Stimulated activated CD8-positive, alpha-beta memory T cell treated with anti-CD3 and anti-CD28 coated beads, Interleukin-4, amount 100 ng/mL, for 4 hours (primary cell): ENCODE results near the gene CYP21A2.
"Not testable (repeated sequence)": the region's sequence is repeated elsewhere in the genome, so short reads cannot be mapped to it uniquely, and the experiment has no call there.

Experiments
- DNase-seq, 2 donors: peaks; one replicate each; pipeline ENCODE4 v3.0.0-alpha.2; 2020; ENCODE audit warnings: low read depth in 2 of 2, low spot score in 1 of 2

CYP21A2 gene

GRCh38 chr6:32037598-32038524 is at the start of gene CYP21A2:
TSS of gene CYP21A2 (plus strand) at chr6:32038415. CDS start at chr6:32038423, 8 bp downstream.
- DNase-seq = not testable (repeated sequence)

- not testable (repeated sequence) for DNase-seq
These were observed 48.9 kb upstream of the CYP21A2 start for GRCh38 chr6:31989363-31989762.

- DNase-seq = not testable (repeated sequence)
These were observed 43.8 kb upstream of the CYP21A2 start for GRCh38 chr6:31994421-31994820.

- not testable (repeated sequence) for DNase-seq
These were observed 41.8 kb upstream of the CYP21A2 start for GRCh38 chr6:31996385-31996784.

- DNase-seq = not testable (repeated sequence)
These were observed 35.5 kb upstream of the CYP21A2 start for GRCh38 chr6:32002546-32003268.

- not testable (repeated sequence) for DNase-seq
These were observed 34.9 kb upstream of the CYP21A2 start for GRCh38 chr6:32003301-32003700.

- DNase-seq = not testable (repeated sequence)
These were observed 33.8 kb upstream of the CYP21A2 start for GRCh38 chr6:32004393-32004792.

GRCh38 chr6:32004864-32005537 is 33.2 kb upstream of the CYP21A2 start:
- DNase-seq = not testable (repeated sequence)

- not testable (repeated sequence) for DNase-seq
These were observed 32.7 kb upstream of the CYP21A2 start for GRCh38 chr6:32005538-32005880.

- not testable (repeated sequence) for DNase-seq
These were observed 32.2 kb upstream of the CYP21A2 start for GRCh38 chr6:32005991-32006529.

GRCh38 chr6:32007086-32007485 is 31.1 kb upstream of the CYP21A2 start:
- not testable (repeated sequence) for DNase-seq

- DNase-seq = not testable (repeated sequence)
These were observed 30.2 kb upstream of the CYP21A2 start for GRCh38 chr6:32008037-32008436.

GRCh38 chr6:32008616-32009015 is 29.6 kb upstream of the CYP21A2 start:
- not testable (repeated sequence) for DNase-seq

- not testable (repeated sequence) for DNase-seq
These were observed 28.7 kb upstream of the CYP21A2 start for GRCh38 chr6:32009537-32009936.

GRCh38 chr6:32010856-32011530 is 27.2 kb upstream of the CYP21A2 start:
- DNase-seq = not testable (repeated sequence)

GRCh38 chr6:32012941-32013617 is 25.1 kb upstream of the CYP21A2 start:
- DNase-seq = not testable (repeated sequence)

GRCh38 chr6:32013738-32014137 is 24.5 kb upstream of the CYP21A2 start:
- DNase-seq = not testable (repeated sequence)

- DNase-seq = not testable (repeated sequence)
These were observed 23.7 kb upstream of the CYP21A2 start, which contains the start of gene C4B for GRCh38 chr6:32014547-32014946. TSS of gene C4B (plus strand) at chr6:32014795. CDS start at chr6:32014846, 51 bp downstream.

- DNase-seq = not testable (repeated sequence)
These were observed 16.1 kb upstream of the CYP21A2 start for GRCh38 chr6:32022100-32022499.

- DNase-seq = not testable (repeated sequence)
These were observed 9.6 kb upstream of the CYP21A2 start for GRCh38 chr6:32028631-32029030.
